C4-2B (cell line): ENCODE measurements around the gene WDR83.

Source experiments
- H3K27ac ChIP-seq: fragments of 450-650 bp; 2 replicates; pipeline ENCODE4 v1.5.1; 2017
- ZFX ChIP-seq: fragments of 450-650 bp; IDR thresholded peaks from 2 replicates; pipeline ENCODE4 v1.6.1; 2017
- TF ChIP-seq, protein P1 (sequence below): fragments of 450-650 bp; conservative IDR thresholded peaks from 2 replicates; pipeline ENCODE4 v1.5.1; 2017; ENCODE audit warnings: mild to moderate bottlenecking

The WDR83 gene

DNA sequence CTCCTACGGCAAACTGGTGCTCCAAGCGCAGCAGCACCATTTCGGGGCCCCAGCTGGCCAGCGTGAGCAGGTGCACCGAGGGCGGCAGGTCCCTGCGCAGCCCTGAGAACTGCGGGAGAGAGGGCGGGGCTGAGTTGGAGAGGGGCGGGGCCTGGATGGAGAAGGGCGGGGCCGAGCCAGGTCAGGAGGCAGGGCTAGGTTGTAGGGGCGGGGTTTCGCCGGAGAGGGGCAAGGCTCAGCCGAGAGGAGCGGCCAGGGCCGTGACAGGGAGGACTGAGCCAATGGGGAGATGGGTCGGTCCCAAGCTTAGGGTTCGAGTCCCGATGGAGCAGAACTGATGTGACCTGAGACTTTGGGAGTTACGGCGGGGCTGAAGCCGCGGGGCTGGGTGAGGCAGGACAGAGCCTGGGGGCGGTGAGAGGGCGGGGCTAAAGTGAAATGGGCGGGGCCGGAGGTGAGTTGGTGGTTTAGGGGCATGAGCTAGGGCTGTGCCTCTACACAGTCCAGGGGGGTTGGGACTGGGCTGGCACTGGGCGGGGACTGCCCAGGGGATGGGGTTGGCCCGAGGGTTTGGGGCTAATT is 19.0 kb upstream of the WDR83 start:
- TF ChIP-seq ZFX: no peak
- TF ChIP-seq, protein P1, sequence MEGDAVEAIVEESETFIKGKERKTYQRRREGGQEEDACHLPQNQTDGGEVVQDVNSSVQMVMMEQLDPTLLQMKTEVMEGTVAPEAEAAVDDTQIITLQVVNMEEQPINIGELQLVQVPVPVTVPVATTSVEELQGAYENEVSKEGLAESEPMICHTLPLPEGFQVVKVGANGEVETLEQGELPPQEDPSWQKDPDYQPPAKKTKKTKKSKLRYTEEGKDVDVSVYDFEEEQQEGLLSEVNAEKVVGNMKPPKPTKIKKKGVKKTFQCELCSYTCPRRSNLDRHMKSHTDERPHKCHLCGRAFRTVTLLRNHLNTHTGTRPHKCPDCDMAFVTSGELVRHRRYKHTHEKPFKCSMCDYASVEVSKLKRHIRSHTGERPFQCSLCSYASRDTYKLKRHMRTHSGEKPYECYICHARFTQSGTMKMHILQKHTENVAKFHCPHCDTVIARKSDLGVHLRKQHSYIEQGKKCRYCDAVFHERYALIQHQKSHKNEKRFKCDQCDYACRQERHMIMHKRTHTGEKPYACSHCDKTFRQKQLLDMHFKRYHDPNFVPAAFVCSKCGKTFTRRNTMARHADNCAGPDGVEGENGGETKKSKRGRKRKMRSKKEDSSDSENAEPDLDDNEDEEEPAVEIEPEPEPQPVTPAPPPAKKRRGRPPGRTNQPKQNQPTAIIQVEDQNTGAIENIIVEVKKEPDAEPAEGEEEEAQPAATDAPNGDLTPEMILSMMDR: no peak
- H3K27ac ChIP-seq: no peak overlapping the region

DNA sequence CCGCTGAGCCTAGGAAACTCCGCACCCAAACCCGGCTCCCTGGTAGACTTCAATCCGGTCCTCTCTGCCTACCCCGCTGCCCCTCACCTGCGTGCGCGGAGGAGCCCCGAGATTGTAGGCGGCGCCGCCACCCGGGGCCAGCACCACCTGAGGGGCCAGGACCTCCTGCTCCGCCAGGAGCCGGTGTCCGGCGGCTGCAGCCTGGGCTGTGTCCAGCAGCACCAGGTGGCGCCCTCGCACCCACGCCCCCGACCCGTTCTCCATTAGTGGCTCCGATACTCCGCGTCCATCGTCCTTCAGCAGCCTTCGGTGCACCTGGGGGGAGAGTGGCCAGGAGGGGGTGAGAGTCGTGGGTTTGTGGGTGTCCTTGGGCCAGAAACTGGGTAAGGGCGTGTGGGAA is 18.5 kb upstream of the WDR83 start:
- no peak overlapping the region for H3K27ac ChIP-seq
- TF ChIP-seq ZFX: no peak
- TF ChIP-seq, protein P1: no peak

DNA sequence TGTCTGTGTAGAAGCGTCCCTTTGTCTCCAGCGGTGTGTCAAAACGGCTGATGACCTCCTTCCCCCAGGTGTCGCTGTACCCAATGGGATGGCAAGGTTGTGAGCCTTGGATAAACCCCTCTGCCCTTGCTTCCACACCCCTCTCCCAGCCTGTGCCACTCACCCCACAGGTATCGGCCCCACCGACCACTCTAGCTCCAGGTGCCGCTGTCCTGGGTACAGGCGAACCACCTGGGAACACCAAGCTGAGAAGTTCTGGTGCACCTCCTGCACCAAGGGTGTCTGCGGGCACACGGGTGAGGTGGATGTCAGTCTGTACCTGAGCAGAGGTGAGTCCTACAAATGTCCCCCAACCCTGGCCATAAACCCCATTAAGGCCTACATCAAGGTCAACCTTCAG is 16.7 kb upstream of the WDR83 start:
- H3K27ac ChIP-seq: no peak overlapping the region
- no peak for TF ChIP-seq ZFX
- TF ChIP-seq, protein P1: no peak

DNA sequence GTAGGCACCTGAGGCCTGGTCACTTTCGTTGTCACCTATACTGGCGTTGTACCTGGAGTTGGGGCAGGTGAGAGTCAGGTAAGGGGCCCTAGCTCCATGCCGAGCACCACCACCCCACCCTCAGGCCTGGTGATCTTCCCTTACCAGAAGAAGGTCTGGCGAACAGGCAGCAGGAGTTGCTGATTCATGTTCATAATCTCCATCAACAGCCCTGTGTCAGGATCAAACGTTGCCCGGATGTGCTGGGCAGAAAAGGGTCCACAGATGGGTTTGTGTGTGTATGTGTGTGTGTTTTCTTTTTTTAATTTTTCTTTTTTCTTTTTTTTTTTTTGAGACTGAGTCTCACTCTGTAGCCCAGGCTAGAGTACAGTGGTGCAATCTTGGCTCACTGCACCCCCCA is 14.4 kb upstream of the WDR83 start:
- no peak overlapping the region for H3K27ac ChIP-seq
- TF ChIP-seq ZFX: no peak
- TF ChIP-seq, protein P1: no peak

DNA sequence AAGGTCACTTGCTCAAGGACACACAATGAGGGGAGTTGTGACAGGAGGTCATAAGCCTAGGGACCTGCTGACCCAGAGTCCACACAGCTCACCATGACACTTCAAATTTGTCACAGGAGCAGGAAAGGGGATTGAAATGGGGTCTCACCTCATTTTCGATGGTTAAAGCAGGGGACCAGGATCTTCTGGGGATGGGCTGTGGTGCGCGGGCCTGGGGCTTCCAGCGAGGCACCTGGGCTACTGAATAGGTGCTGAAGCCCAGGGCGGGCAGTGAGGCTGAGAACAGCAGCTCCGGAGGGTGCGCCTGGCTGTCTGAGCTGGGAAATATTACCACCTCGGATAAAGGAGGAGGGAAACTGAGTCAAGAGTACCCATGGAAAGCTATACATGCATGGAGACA is 11.1 kb upstream of the WDR83 start:
- H3K27ac ChIP-seq: no peak overlapping the region
- no peak for TF ChIP-seq ZFX
- TF ChIP-seq, protein P1: no peak

DNA sequence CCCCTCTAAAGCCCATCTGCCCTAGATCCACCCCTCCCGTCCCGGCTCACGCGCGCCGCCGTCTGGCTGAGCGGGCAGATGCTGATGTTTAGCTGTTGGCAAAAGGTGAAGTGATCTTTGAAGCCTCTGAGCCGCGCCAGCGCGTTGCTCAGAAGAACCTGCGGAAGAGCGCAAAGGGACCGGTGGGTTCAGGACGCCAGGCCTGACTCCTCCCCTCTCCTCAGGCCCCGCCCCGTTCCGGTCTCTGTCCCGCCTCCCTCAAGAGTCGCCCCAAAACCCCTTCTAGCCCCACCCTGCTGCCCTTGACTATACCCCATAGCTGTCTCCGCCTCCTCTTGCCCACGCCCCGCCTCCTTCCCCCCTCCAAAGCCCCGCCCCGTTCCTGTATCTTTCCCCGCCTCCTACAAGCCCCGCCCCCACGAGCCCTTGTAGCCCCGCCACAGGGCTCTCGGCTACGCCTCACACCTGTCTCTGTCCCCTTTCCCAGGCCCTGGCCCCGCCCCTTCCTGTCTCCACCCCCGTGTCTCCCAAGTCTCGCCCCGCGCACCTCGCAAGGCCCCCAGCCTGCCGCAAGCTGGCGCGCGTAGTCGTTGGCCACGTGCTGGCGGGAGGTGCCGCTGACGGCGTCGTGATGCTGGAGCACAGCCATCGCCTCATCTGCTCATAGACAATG is 9.6 kb upstream of the WDR83 start:
- no peak overlapping the region for H3K27ac ChIP-seq
- TF ChIP-seq, protein P1: no peak
- no peak for TF ChIP-seq ZFX

DNA sequence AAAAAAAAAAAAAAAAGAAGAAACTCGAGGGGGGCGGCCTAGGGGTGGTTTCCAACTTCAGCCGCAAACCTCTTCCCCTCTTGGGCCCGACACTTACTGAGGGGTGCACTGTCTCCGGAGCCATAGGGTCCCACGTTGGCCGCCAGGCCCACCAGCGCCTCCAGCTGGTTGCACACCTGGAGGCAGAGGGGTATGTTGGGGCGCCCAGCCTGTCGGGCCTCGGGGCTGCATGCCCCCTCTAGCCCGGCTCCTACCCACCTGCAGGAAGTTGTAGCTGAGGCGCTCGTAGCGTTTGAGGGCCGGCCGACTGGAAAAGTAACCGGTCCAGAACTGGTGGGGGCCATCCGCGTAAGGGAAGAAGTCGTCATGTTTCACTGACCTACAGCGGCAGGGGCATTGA is 8.6 kb upstream of the WDR83 start:
- no peak overlapping the region for H3K27ac ChIP-seq
- TF ChIP-seq, protein P1: no peak
- TF ChIP-seq ZFX: no peak
